AG09319 (cell line): Measurements from ENCODE around the gene IGFBP5.

Experiments used
- DNase-seq: peaks from one replicate; pipeline ENCODE4 v3.0.0-alpha.2; 2010; ENCODE audit warnings: low read depth; ENCODE audit errors: extremely low read depth
- TF ChIP-seq, protein P1 (sequence below): IDR thresholded peaks from 2 replicates; pipeline ENCODE4 v1.5.1; 2011; ENCODE audit warnings: low read depth, mild to moderate bottlenecking, inconsistent platforms, low read length, moderate library complexity

The IGFBP5 gene

DNA sequence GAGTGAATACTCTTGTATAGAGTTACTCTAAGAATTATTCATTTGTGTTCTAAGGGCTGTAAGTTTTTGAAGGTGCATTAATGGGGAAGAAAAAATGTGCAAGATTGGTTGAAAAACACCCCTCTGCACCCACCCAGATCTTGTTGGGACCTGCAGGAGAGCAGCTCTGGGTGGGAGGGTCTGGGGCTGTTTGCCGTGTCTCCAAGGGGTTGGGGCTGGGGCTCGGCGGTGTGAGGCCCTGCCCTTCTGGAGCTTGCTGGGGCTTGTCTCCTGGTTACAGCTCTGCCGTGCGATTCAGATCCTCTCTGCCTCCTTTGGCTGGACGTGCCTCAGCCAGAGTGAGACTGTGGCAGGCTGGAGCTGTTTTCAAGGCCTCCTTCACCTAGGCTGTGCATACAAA lies 36.1 kb downstream of the IGFBP5 start:
- TF ChIP-seq, protein P1, sequence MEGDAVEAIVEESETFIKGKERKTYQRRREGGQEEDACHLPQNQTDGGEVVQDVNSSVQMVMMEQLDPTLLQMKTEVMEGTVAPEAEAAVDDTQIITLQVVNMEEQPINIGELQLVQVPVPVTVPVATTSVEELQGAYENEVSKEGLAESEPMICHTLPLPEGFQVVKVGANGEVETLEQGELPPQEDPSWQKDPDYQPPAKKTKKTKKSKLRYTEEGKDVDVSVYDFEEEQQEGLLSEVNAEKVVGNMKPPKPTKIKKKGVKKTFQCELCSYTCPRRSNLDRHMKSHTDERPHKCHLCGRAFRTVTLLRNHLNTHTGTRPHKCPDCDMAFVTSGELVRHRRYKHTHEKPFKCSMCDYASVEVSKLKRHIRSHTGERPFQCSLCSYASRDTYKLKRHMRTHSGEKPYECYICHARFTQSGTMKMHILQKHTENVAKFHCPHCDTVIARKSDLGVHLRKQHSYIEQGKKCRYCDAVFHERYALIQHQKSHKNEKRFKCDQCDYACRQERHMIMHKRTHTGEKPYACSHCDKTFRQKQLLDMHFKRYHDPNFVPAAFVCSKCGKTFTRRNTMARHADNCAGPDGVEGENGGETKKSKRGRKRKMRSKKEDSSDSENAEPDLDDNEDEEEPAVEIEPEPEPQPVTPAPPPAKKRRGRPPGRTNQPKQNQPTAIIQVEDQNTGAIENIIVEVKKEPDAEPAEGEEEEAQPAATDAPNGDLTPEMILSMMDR, result no peak
- no peak for DNase-seq

DNA sequence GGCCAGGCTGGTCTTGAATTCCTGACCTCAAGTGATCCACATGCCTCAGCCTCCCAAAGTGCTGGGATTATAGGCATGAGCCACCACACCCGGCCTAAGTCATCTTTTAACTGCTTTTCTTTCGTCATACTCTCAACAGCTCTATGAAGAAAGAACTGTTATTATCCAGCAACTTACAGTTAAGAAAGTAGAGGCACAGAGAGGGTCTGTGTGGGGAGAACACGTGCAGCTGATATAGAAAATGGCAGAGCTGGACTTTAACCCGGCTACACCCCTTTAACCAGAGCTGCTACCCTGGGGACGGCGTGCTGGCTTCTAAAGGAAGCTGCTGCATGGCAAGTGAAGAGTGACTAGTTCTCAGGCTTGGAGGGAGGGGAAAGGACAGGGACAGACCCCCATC lies 36.6 kb downstream of the IGFBP5 start:
- TF ChIP-seq, protein P1, result no peak

DNA sequence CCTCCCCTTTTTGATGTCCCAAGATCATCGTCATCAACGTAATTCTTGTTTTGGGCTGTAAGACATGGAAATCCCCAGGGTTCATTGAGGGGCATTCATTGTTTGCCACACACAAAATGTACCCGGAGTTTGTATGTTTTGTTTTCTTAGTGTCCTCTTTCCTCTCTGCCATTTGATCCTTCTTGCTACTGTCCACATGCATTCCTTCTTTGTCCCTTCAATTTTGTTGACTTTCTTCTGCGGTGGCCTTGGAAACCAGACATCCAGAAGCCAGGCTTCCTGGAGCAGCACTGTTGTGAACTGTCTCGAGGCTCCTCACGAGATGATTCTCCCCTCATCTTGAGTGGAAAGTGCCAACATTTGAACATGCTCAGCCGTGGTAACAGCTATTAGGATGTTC lies 37.4 kb downstream of the IGFBP5 start:
- DNase-seq, result no peak
- TF ChIP-seq, protein P1, result no peak

More for the DNA sequence above, 36.6 kb downstream of the IGFBP5 start:
- no peak for DNase-seq

DNA sequence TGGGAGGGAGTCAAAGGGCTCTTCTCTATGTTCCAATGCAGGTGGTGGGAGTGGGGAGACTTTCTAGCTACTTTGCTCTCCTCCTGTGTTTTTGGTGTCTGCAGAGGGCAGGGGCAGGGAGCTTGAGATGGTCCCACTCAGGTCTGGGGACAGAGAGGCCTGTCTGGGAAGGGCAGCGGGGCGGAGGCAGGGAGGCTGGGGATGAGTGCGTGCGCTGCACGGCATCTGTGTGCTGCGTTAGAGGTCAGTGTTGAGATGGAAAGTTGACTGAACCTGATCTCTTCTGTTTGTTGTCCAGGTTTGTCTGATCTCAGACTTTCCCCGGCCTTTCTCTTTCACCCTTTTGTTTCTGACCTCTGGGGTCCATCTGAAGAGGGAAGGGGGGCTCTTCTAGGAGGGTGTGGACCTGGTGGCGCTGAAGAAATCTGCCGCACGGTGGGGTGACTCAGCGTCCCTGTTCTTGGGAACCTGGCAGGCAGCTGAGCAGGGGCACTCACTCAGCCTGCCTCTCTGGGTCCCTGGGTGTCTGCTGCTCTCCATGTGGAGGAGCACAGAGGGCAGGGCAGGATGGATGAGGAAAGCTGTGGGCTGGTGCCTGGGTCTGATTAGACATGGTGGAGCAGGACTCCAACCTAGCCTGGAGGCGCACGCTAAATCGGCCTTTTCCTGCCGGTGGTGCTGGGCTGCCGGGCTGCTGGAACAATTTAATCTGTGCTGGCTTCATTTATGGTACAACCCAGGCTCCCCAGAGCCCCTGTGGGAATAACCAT lies 38.1 kb downstream of the IGFBP5 start:
- DNase-seq, result no peak
- TF ChIP-seq, protein P1, result no peak

DNA sequence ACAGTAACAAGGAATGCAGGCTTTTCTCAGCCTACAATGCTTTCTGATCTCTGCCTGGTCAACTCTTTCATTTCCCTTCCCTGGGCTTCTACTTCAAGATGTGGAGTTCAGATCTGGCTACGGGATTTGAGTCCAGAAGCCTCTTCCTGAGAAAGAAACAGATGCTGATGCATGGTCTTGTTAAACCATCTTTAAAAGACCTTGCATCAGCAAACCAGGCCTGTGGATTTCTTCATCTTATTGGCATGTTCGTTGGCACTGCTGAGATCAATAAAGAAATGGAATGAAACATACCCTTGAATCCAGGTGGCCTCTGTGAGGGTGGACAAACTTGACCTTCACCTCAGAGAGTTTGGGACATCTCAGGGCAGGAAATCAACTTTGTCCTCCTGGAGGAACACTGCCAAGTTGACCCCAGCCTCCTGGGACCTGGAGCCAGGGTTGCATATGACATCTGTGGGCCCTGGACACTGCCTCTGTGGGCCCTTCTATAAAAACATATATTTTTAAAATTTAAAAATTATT lies 40.8 kb downstream of the IGFBP5 start:
- TF ChIP-seq, protein P1, result no peak
- no peak for DNase-seq

DNA sequence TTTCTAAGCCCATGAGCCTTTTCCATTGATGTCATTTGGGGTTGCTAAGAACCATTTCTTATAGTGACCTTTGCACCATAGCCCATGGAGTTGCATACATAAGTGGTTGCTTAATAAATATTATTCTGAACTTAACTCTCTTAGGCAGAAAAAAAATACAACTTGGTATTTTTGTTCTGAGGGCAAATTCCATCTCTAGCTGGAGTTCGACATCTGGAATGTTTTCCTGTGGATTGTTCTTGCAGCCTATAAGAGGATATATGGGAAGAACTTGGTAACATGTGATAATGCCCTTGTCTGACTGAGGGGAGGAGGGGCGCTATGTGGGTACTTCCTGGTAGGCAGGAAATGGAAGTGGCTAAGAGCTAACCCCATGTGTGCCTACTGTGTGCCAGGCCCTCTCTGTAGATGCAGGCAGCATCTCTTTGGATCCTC lies 41.4 kb downstream of the IGFBP5 start:
- TF ChIP-seq, protein P1, result no peak
- DNase-seq, result peak; percentile 25

DNA sequence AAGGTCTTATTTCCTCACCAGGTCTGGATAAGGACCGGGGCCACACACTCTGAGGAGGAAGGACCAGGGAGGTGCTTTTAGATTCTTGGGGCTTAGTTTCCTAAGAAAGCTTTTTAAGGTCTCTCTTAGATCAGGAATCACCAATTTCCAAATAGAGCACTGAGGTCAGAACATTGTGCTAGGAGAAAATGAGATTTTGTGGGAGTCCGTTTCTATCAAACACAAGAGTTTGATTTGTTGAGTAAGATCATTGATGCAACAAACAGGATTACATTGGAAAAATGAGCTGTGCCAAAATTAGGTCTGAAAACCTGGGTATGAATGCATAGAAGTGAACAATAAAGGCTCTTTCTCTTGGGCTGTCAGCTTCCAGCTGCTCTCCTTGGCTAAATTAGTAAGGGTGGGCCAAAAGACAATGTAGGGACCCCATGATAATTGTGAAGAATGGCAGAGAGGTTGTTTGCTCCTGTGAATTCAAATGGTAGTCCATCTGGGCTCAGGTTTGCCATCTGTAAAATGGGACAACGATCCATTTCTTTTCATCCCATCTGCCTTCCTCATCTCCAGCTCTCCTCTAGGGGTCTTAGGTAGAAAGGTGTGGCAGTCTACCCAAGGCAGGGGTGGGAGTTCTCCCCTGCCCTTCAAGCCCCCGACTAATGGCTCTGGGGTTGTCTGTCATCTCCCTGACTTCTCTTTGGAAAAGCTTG lies 42.1 kb downstream of the IGFBP5 start:
- TF ChIP-seq, protein P1, result no peak
- DNase-seq, result no peak
